GM19025 (cell line): Measurements from ENCODE around the gene ATG13.
"Not testable (repeated sequence)": the region's sequence is repeated elsewhere in the genome, so short reads cannot be mapped to it uniquely, and the experiment has no call there.

ENCODE experiments used
- ATAC-seq: cut with Tn5 transposase; IDR thresholded peaks from one replicate; pipeline ENCODE4 v1.9.1; 2021; ENCODE audit warnings: mild to moderate bottlenecking, low read depth, moderate library complexity; ENCODE audit not compliant: unreplicated experiment

The ATG13 gene

GRCh38 chr11:46642627-46643335, 25.4 kb downstream of the ATG13 start:
- ATAC-seq, result no peak

GRCh38 chr11:46643531-46643930, 26.2 kb downstream of the ATG13 start:
- ATAC-seq, result no peak

- no peak for ATAC-seq
Measured at GRCh38 chr11:46643986-46644385, 26.6 kb downstream of the ATG13 start.

GRCh38 chr11:46649180-46649738, 31.9 kb downstream of the ATG13 start:
- ATAC-seq, result no peak

- no peak for ATAC-seq
Measured at GRCh38 chr11:46655631-46656030, 38.3 kb downstream of the ATG13 start.

GRCh38 chr11:46657186-46657585, 39.8 kb downstream of the ATG13 start:
- ATAC-seq, result no peak

GRCh38 chr11:46658259-46658658, 40.9 kb downstream of the ATG13 start:
- no peak for ATAC-seq

- ATAC-seq, result no peak
Measured at GRCh38 chr11:46659908-46660307, 42.6 kb downstream of the ATG13 start.

GRCh38 chr11:46661836-46662235, 44.5 kb downstream of the ATG13 start:
- ATAC-seq, result no peak

- no peak for ATAC-seq
Measured at GRCh38 chr11:46662366-46662765, 45.0 kb downstream of the ATG13 start.

- ATAC-seq, result no peak
Measured at GRCh38 chr11:46663277-46663940, 46.1 kb downstream of the ATG13 start.

- ATAC-seq, result no peak
Measured at GRCh38 chr11:46664612-46665011, 47.3 kb downstream of the ATG13 start.

GRCh38 chr11:46665356-46665755, 48.0 kb downstream of the ATG13 start:
- no peak for ATAC-seq

- ATAC-seq, result no peak
Measured at GRCh38 chr11:46666516-46666915, 49.2 kb downstream of the ATG13 start.

- ATAC-seq, result no peak
Measured at GRCh38 chr11:46667043-46667481, 49.7 kb downstream of the ATG13 start.

- ATAC-seq, result no peak
Measured at GRCh38 chr11:46668480-46669085, 51.2 kb downstream of the ATG13 start.

- no peak for ATAC-seq
Measured at GRCh38 chr11:46669711-46670139, 52.4 kb downstream of the ATG13 start.

- ATAC-seq, result not testable (repeated sequence)
Measured at GRCh38 chr11:46670521-46670920, 53.2 kb downstream of the ATG13 start.

GRCh38 chr11:46671958-46672315, 54.6 kb downstream of the ATG13 start:
- ATAC-seq, result no peak

- no peak for ATAC-seq
Measured at GRCh38 chr11:46672381-46672839, 55.1 kb downstream of the ATG13 start.

- ATAC-seq, result no peak
Measured at GRCh38 chr11:46673713-46674462, 56.5 kb downstream of the ATG13 start.
